Liver (tissue), 3 donors: ENCODE results near the gene HOXD12.

Experiments
- CTCF ChIP-seq: fragments of 150-350 bp; IDR thresholded peaks from 2 replicates; pipeline ENCODE4 v1.5.1; 2017; ENCODE audit warnings: improper control_type of control experiment, low read depth, low read length; ENCODE audit not compliant: missing input control
- FOXA1 ChIP-seq: IDR thresholded peaks from 2 replicates; pipeline ENCODE4 v1.6.1; 2016; ENCODE audit warnings: antibody characterized with exemption
- JUND ChIP-seq, 2 donors: IDR thresholded peaks; 2 replicates each; pipeline ENCODE4 v1.6.1; 2016; ENCODE audit warnings: antibody characterized with exemption in 2 of 2
- MAX ChIP-seq: IDR thresholded peaks from 2 replicates; pipeline ENCODE4 v1.6.1; 2016; ENCODE audit warnings: antibody characterized with exemption
- RAD21 ChIP-seq, 2 donors: IDR thresholded peaks; 2 replicates each; pipeline ENCODE4 v1.6.1; 2016; ENCODE audit warnings: antibody characterized with exemption in 2 of 2, mild to moderate bottlenecking in 2 of 2
- RXRA ChIP-seq, 2 donors: IDR thresholded peaks; 2 replicates each; pipeline ENCODE4 v1.6.1; 2017 to 2018; ENCODE audit warnings: antibody characterized with exemption in 2 of 2, mild to moderate bottlenecking in 1 of 2
- SP1 ChIP-seq: IDR thresholded peaks from 2 replicates; pipeline ENCODE4 v1.6.1; 2018; ENCODE audit warnings: antibody characterized with exemption, mild to moderate bottlenecking
- TAF1 ChIP-seq: conservative IDR thresholded peaks from 2 replicates; pipeline ENCODE4 v1.6.1; 2016; ENCODE audit warnings: antibody characterized with exemption, mild to moderate bottlenecking
- YY1 ChIP-seq: IDR thresholded peaks from 2 replicates; pipeline ENCODE4 v1.6.1; 2016; ENCODE audit warnings: antibody characterized with exemption, mild to moderate bottlenecking
- donor health status: healthy.
- donor health status: healthy.

GRCh38 chr2:176096986-176097819 lies 2.4 kb upstream of the HOXD12 start:
- TF ChIP-seq YY1 (no peak), CTCF (peak; percentile 77), SP1 (no peak), RXRA (IDR thresholded peaks at IDR 0.05) (no peak), JUND (IDR thresholded peaks at IDR 0.05) (no peak), TAF1 (no peak), MAX (no peak), RAD21 (IDR thresholded peaks at IDR 0.05) (peak; percentile 86 to 90), FOXA1 (no peak)
